ENCODE data around the gene CRMP1. TPM values are rescaled to one million over a fixed set of nuclear protein-coding genes. Genes with fewer than 3 reads are reported as not detected.

CRMP1 gene
- total RNA-seq, 1 experiment from 2014 or later: 134 TPM

DNA sequence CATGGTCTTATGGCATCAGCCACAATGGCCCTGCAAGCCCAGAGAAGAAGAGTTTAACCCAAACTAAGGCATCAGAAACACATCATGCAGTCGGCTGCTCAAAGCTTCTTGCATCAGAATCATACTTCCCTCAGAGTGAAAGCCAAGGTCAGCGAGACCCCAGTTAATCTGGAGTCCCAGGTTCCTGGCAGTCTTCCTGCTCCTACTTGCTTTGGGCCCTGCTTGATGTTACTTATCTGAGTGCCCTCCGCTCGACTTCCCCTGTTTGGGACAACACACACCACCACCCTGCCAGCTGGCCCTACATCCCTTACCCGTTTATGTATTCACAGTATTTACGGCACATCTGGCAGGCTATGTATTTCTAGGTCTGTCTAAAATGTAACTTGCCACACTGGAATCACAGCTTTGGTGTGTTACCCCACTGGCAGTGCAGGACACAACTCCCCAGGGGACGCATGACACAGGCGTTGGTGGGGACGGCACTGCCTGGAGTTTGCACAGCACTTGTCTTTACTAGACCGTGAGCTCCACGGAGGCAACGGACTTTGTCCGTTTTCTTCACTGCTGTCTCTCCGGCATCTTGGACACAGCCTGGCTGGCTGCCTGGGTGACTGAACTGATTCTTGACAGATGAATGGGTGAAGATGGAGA, 22.8 kb downstream of the CRMP1 start (continued):
- no peak for TF ChIP-seq NR2C2 (CRISPR knock-in tag; IDR thresholded peaks at IDR 0.05)

- Mint-ChIP-seq H3K9me3 (peaks cover under 1% of the 10 kb centered on the region; the same call in 1 of the 2 replicates), H3K4me3 (no peak overlapping the region), H3K27me3 (ENCODE audit: low read depth) (no peaks in the 10 kb centered on the region), H3K27ac (no peak overlapping the region), H3K36me3 (peaks cover 24% of the 10 kb centered on the region), H3K4me1 (peaks cover 19% of the 10 kb centered on the region)
- TF ChIP-seq, protein P1, sequence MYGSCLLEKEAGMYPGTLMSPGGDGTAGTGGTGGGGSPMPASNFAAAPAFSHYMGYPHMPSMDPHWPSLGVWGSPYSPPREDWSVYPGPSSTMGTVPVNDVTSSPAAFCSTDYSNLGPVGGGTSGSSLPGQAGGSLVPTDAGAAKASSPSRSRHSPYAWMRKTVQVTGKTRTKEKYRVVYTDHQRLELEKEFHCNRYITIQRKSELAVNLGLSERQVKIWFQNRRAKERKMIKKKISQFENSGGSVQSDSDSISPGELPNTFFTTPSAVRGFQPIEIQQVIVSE (CRISPR knock-in tag; IDR thresholded peaks at IDR 0.05; ENCODE audit: borderline replicate concordance): no peak
- no peak for TF ChIP-seq ZNF121 (CRISPR knock-in tag; IDR thresholded peaks at IDR 0.05)
- TF ChIP-seq NFYB (CRISPR knock-in tag; conservative IDR thresholded peaks at IDR 0.05; ENCODE audit: low read depth): no peak
- no peak for TF ChIP-seq ZNF317 (CRISPR knock-in tag; IDR thresholded peaks at IDR 0.05; ENCODE audit: borderline replicate concordance, low read depth)
- TF ChIP-seq, protein P2, sequence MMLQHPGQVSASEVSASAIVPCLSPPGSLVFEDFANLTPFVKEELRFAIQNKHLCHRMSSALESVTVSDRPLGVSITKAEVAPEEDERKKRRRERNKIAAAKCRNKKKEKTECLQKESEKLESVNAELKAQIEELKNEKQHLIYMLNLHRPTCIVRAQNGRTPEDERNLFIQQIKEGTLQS (CRISPR knock-in tag; conservative IDR thresholded peaks at IDR 0.05): no peak
- TF ChIP-seq ATF2 (CRISPR knock-in tag; IDR thresholded peaks at IDR 0.05; ENCODE audit: borderline replicate concordance, low read depth): no peak
- no peak for TF ChIP-seq GRHL2 (CRISPR knock-in tag; IDR thresholded peaks at IDR 0.05; ENCODE audit: insufficient replicate concordance, severe bottlenecking)
- no peak for TF ChIP-seq FOXK1 (CRISPR knock-in tag; IDR thresholded peaks at IDR 0.05)
- no peak for TF ChIP-seq CBFB (CRISPR knock-in tag; IDR thresholded peaks at IDR 0.05; ENCODE audit: low read depth)
- no peak for TF ChIP-seq FOXP1 (CRISPR knock-in tag; IDR thresholded peaks at IDR 0.05; ENCODE audit: borderline replicate concordance)
- no peak for TF ChIP-seq MLX (CRISPR knock-in tag; IDR thresholded peaks at IDR 0.05)
- TF ChIP-seq, protein P3, sequence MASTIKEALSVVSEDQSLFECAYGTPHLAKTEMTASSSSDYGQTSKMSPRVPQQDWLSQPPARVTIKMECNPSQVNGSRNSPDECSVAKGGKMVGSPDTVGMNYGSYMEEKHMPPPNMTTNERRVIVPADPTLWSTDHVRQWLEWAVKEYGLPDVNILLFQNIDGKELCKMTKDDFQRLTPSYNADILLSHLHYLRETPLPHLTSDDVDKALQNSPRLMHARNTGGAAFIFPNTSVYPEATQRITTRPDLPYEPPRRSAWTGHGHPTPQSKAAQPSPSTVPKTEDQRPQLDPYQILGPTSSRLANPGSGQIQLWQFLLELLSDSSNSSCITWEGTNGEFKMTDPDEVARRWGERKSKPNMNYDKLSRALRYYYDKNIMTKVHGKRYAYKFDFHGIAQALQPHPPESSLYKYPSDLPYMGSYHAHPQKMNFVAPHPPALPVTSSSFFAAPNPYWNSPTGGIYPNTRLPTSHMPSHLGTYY (CRISPR knock-in tag; IDR thresholded peaks at IDR 0.05): no peak
- TF ChIP-seq, protein P4, sequence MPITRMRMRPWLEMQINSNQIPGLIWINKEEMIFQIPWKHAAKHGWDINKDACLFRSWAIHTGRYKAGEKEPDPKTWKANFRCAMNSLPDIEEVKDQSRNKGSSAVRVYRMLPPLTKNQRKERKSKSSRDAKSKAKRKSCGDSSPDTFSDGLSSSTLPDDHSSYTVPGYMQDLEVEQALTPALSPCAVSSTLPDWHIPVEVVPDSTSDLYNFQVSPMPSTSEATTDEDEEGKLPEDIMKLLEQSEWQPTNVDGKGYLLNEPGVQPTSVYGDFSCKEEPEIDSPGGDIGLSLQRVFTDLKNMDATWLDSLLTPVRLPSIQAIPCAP (CRISPR knock-in tag; IDR thresholded peaks at IDR 0.05): no peak
- no peak for TF ChIP-seq ZNF423 (CRISPR knock-in tag; IDR thresholded peaks at IDR 0.05)
- TF ChIP-seq, protein P5, sequence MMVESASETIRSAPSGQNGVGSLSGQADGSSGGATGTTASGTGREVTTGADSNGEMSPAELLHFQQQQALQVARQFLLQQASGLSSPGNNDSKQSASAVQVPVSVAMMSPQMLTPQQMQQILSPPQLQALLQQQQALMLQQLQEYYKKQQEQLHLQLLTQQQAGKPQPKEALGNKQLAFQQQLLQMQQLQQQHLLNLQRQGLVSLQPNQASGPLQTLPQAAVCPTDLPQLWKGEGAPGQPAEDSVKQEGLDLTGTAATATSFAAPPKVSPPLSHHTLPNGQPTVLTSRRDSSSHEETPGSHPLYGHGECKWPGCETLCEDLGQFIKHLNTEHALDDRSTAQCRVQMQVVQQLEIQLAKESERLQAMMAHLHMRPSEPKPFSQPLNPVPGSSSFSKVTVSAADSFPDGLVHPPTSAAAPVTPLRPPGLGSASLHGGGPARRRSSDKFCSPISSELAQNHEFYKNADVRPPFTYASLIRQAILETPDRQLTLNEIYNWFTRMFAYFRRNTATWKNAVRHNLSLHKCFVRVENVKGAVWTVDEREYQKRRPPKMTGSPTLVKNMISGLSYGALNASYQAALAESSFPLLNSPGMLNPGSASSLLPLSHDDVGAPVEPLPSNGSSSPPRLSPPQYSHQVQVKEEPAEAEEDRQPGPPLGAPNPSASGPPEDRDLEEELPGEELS (CRISPR knock-in tag; IDR thresholded peaks at IDR 0.05): no peak
- no peak for ATAC-seq
- ChIA-PET POLR2A (no interaction called here), CTCF (no interaction called here)
- DNase-seq (ENCODE audit: low spot score): no peak
These were observed 25.0 kb downstream of the CRMP1 start for GRCh38 chr4:5867866-5868265.

Measured in WTC11 (cell line).